ENCODE measurements around the gene LRRC58.

LRRC58 gene

GRCh38 chr3:120364821-120365220 is 15.7 kb upstream of the LRRC58 start:
- TF ChIP-seq ZBTB48 (tag by site-specific recombination; IDR thresholded peaks at IDR 0.05) (no peak), FEZF1 (tag by site-specific recombination; IDR thresholded peaks at IDR 0.05) (no peak), PRDM6 (tag by site-specific recombination; IDR thresholded peaks at IDR 0.05) (no peak), ZNF776 (tag by site-specific recombination; IDR thresholded peaks at IDR 0.05; ENCODE audit: borderline replicate concordance) (no peak), ZNF169 (tag by site-specific recombination; IDR thresholded peaks at IDR 0.05) (no peak), OSR2 (tag by site-specific recombination; IDR thresholded peaks at IDR 0.05) (no peak), PBX3 (CRISPR knock-in tag; IDR thresholded peaks at IDR 0.05) (no peak), ZNF521 (tag by site-specific recombination; IDR thresholded peaks at IDR 0.05) (no peak), ZBTB11 (tag by site-specific recombination; conservative IDR thresholded peaks at IDR 0.05; ENCODE audit: low read depth) (no peak), ZSCAN16 (tag by site-specific recombination; IDR thresholded peaks at IDR 0.05) (no peak), ZBTB1 (tag by site-specific recombination; IDR thresholded peaks at IDR 0.05) (no peak), ZNF785 (tag by site-specific recombination; IDR thresholded peaks at IDR 0.05) (no peak), ZNF292 (tag by site-specific recombination; IDR thresholded peaks at IDR 0.05; ENCODE audit: borderline replicate concordance, low read depth) (no peak), TCF7L2 (IDR thresholded peaks at IDR 0.05; ENCODE audit: borderline replicate concordance, low read depth, low read length) (no peak), ZNF580 (tag by site-specific recombination; IDR thresholded peaks at IDR 0.05) (no peak), KLF10 (tag by site-specific recombination; IDR thresholded peaks at IDR 0.05) (no peak), ZNF843 (tag by site-specific recombination; IDR thresholded peaks at IDR 0.05) (no peak), ZNF221 (tag by site-specific recombination; IDR thresholded peaks at IDR 0.05; ENCODE audit: borderline replicate concordance) (no peak), ZNF626 (tag by site-specific recombination; IDR thresholded peaks at IDR 0.05) (no peak), HOXD13 (CRISPR knock-in tag; IDR thresholded peaks at IDR 0.05; ENCODE audit: borderline replicate concordance) (no peak)
- no peaks in the 10 kb centered on the region for H3K36me3 ChIP-seq (ENCODE audit: control insufficient read depth in 2 of 2, insufficient read depth in 1 of 2, low read length in 2 of 2)
- H3K9me3 ChIP-seq (ENCODE audit: control insufficient read depth, insufficient read depth, low read depth, low read length), result no peaks in the 10 kb centered on the region
- H3K4me3 ChIP-seq (ENCODE audit: low read depth, low read length), result no peak overlapping the region
- no peak overlapping the region for H3K27ac ChIP-seq (ENCODE audit: extremely low read depth, low read depth, low read length)
- no peaks in the 10 kb centered on the region for H3K4me1 ChIP-seq (ENCODE audit: control insufficient read depth, insufficient read depth, low read length)
- CTCF ChIA-PET, result no interaction called here
- POLR2A ChIA-PET, result no interaction called here

GRCh38 chr3:120364101-120364500 is 14.9 kb upstream of the LRRC58 start:
- POLR2A ChIA-PET, result no interaction called here
- Histone ChIP-seq H3K36me3 (ENCODE audit: control insufficient read depth in 2 of 2, insufficient read depth in 1 of 2, low read length in 2 of 2) (no peaks in the 10 kb centered on the region), H3K4me3 (ENCODE audit: low read depth, low read length) (no peak overlapping the region), H3K9me3 (ENCODE audit: control insufficient read depth, insufficient read depth, low read depth, low read length) (no peaks in the 10 kb centered on the region), H3K4me1 (ENCODE audit: control insufficient read depth, insufficient read depth, low read length) (no peaks in the 10 kb centered on the region), H3K27ac (ENCODE audit: extremely low read depth, low read depth, low read length) (no peak overlapping the region)
- CTCF ChIA-PET, result interaction anchor here (1.4 kb wide), 1 partner anchor 53 kb away, joined by 3 read pairs; no protein-coding TSS in a partner anchor
- no peak for TF ChIP-seq ZNF133 (tag by site-specific recombination; IDR thresholded peaks at IDR 0.05)
- TF ChIP-seq ZNF610 (tag by site-specific recombination; IDR thresholded peaks at IDR 0.05; ENCODE audit: borderline replicate concordance), result no peak
- TF ChIP-seq ZNF544 (tag by site-specific recombination; IDR thresholded peaks at IDR 0.05), result no peak
- TF ChIP-seq SP3 (tag by site-specific recombination; IDR thresholded peaks at IDR 0.05), result no peak

All from HEK293 (cell line).